ENCODE results near the gene EXOC6B. TPM values are rescaled to one million over a fixed set of nuclear protein-coding genes. Genes with fewer than 3 reads are reported as not detected.

EXOC6B gene
- total RNA-seq, 1 experiment from 2014 or later: 40.1 TPM

DNA sequence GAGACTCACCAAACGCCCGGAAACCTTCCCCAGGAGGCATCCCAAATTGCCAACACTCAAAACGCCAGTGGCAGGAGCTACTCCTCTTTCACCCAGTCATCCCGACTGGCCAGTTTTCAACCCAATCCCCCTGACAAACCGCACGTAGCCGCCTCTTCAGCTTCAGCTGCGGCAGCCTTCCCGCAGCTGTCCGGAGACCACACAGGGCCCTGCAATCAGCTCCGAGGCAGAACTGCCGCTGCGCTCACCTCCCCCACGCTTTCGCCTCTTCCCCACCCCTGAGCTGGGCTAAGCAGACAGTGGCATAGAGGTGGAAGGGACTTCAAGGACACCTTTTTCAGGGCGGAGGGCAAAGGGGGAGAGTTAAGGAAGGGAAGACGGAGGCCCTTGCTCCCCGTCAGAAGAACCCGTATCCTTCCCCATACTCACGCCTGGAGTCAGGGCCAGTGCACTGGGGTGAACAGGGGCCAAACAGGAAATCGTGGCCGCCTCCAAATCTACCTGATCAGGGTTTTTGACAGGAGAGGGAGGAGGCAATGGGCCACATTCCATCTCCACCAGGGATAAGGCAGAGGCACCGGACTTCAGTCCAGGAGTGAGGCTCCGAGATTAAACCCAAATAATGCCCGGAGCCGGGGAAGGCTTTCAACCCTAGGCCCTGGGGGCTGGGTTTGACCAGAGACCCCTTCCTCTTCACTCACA lies 695.0 kb downstream of the EXOC6B start:
- H3K4me1 Mint-ChIP-seq: peaks cover 20 to 29% of the 10 kb centered on the region in 2 experiments

More for the DNA sequence above, 695.0 kb downstream of the EXOC6B start:
- no peak overlapping the region for H3K9ac ChIP-seq (ENCODE audit: extremely low read depth, insufficient read length, low read length)
- no peak overlapping the region for H2BK5ac ChIP-seq (ENCODE audit: insufficient read length, low read length)
- H2BK120ac ChIP-seq (ENCODE audit: low read depth, low read length, poor library complexity, severe bottlenecking): no peak overlapping the region
- no peaks in the 10 kb centered on the region for H3K27me3 ChIP-seq (ENCODE audit: insufficient read depth, low read length)
- H3T11ph ChIP-seq (ENCODE audit: low read length): no peak overlapping the region
- H3K27ac Mint-ChIP-seq: no peak overlapping the region; a peak in 1 of 7 replicates
- no peaks in the 10 kb centered on the region; the same call in 1 of the 2 replicates for H3K4me1 ChIP-seq (ENCODE audit: insufficient read depth, low read length)
- TF ChIP-seq, protein P1, sequence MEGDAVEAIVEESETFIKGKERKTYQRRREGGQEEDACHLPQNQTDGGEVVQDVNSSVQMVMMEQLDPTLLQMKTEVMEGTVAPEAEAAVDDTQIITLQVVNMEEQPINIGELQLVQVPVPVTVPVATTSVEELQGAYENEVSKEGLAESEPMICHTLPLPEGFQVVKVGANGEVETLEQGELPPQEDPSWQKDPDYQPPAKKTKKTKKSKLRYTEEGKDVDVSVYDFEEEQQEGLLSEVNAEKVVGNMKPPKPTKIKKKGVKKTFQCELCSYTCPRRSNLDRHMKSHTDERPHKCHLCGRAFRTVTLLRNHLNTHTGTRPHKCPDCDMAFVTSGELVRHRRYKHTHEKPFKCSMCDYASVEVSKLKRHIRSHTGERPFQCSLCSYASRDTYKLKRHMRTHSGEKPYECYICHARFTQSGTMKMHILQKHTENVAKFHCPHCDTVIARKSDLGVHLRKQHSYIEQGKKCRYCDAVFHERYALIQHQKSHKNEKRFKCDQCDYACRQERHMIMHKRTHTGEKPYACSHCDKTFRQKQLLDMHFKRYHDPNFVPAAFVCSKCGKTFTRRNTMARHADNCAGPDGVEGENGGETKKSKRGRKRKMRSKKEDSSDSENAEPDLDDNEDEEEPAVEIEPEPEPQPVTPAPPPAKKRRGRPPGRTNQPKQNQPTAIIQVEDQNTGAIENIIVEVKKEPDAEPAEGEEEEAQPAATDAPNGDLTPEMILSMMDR (conservative IDR thresholded peaks at IDR 0.05): no peak
- no peaks in the 10 kb centered on the region for H3K9me3 ChIP-seq (ENCODE audit: control insufficient read depth, low read depth, low read length)
- H2AFZ ChIP-seq (ENCODE audit: low read length): no peak overlapping the region
- H2BK20ac ChIP-seq (ENCODE audit: low read depth, low read length, poor library complexity, severe bottlenecking): no peak overlapping the region
- H3K14ac ChIP-seq (ENCODE audit: insufficient read depth, low read length): no peak overlapping the region; the same call in 1 of the 2 replicates
- no peak overlapping the region for H3K27ac ChIP-seq (ENCODE audit: insufficient read length, low read depth, low read length)
- no peak overlapping the region for H3K18ac ChIP-seq (ENCODE audit: insufficient read length, low read depth, low read length)
- no peak overlapping the region for H3K4me2 ChIP-seq (ENCODE audit: insufficient read depth, insufficient read length, low read length)
- no peaks in the 10 kb centered on the region for H3K23me2 ChIP-seq (ENCODE audit: insufficient read length, low read depth, low read length, poor library complexity, severe bottlenecking)
- H3K79me1 ChIP-seq (ENCODE audit: insufficient read depth, low read depth, low read length, poor library complexity, severe bottlenecking): no peaks in the 10 kb centered on the region
- H3K4ac ChIP-seq (ENCODE audit: low read depth, low read length): no peak overlapping the region
- no peaks in the 10 kb centered on the region; a peak in 2 of 5 replicates for H3K9me3 Mint-ChIP-seq
- no peaks in the 10 kb centered on the region for H3K36me3 Mint-ChIP-seq (ENCODE audit: insufficient read depth in 1 of 3, low read depth in 3 of 3)
- H3K79me2 ChIP-seq (ENCODE audit: insufficient read depth, low read length): no peaks in the 10 kb centered on the region
- no peak overlapping the region for H2AK5ac ChIP-seq (ENCODE audit: insufficient read length, low read length)
- no peak overlapping the region for H3K56ac ChIP-seq (ENCODE audit: insufficient read length, low read depth, low read length)
- peak; percentile 56 for DNase-seq
- no peaks in the 10 kb centered on the region for H4K20me1 ChIP-seq (ENCODE audit: control insufficient read depth, insufficient read depth, insufficient read length)
- no peak overlapping the region for H4K8ac ChIP-seq (replicated peaks; ENCODE audit: insufficient read length, low read depth, low read length)
- H3K27me3 Mint-ChIP-seq (ENCODE audit: low read depth): peaks cover 8% of the 10 kb centered on the region
- peak overlapping the region in 1 of 2 experiments; percentile 57; a peak in 2 of 5 replicates for H3K4me3 Mint-ChIP-seq
- H3K23ac ChIP-seq (ENCODE audit: insufficient read length, low read depth, low read length): no peak overlapping the region
- no peak overlapping the region for H4K5ac ChIP-seq (ENCODE audit: insufficient read length, low read depth, low read length)
- no peak overlapping the region for H4K91ac ChIP-seq (ENCODE audit: insufficient read length, low read depth, low read length)
- WGBS (ENCODE audit: extremely low coverage, insufficient read length, low lambda C conversion rate): no CpG with 5 or more reads among the region's 26 CpGs
- no peak overlapping the region for H2BK15ac ChIP-seq (ENCODE audit: low read depth, low read length)
- H2BK12ac ChIP-seq (ENCODE audit: insufficient read length, low read depth, low read length): no peak overlapping the region
